G401 (cell line): ENCODE data around the gene TEX12. TPM values are rescaled to one million over a fixed set of nuclear protein-coding genes. Genes with fewer than 3 reads are reported as not detected.
"Not testable (repeated sequence)": the region's sequence is repeated elsewhere in the genome, so short reads cannot be mapped to it uniquely, and the experiment has no call there.

Source experiments
- DNase-seq: peaks from one replicate; pipeline ENCODE4 v3.0.0-alpha.2; 2015; ENCODE audit warnings: low spot score
- in situ Hi-C: cut with HindIII; loops from 2 replicates; pipeline ENCODE4 v1.10.0; 2016; ENCODE audit warnings: low sequenced_read_pairs, mixed read lengths
- total RNA-seq: library from RNA; depleted of rRNA; stranded (reverse); fragments of >200 nt; shearing (Covaris generic); gene quantifications from 2 replicates; pipeline ENCODE4 v1.2.3, GENCODE V29; 2014

TEX12 gene
- total RNA-seq, 1 experiment from 2014 or later: not detected

DNA sequence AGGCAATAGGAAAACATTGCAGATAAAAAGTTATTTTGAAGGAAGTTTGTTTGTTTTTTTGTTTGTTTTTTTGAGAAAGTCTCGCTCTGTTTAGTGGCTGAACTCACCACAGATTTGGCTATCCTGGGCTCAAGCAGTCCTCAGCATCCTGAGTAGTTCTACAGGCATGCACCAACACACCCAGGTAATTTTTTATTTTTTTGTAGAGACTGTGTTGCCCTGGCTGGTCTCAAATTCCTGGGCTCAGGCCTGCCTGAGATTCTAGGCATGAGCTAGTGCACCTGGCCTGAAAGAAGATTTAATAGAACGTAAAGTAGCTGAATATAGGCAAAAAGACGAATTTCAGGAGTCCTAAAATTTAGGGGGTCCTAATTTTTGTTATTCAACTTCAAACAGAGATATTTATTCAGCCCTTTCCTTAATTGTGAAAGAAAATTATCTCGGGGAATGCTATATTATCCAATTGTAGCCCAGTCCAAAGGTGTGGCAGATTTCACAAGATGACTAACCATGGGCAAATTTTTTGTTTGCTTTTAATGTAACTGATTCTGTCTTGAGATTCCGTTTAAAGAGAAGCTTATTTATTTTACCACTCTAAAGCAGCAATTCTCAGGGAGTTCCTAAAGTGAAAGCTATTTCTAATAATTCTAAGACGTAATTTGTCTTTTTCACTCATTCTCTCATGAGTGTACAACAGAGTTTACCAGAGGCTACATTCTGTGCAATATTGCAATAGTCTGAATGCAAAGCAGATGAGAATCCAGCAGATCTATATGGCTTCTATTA is 4.2 kb upstream of the TEX12 start:
- DNase-seq: no peak
- in situ Hi-C loops: no loop called here

DNA sequence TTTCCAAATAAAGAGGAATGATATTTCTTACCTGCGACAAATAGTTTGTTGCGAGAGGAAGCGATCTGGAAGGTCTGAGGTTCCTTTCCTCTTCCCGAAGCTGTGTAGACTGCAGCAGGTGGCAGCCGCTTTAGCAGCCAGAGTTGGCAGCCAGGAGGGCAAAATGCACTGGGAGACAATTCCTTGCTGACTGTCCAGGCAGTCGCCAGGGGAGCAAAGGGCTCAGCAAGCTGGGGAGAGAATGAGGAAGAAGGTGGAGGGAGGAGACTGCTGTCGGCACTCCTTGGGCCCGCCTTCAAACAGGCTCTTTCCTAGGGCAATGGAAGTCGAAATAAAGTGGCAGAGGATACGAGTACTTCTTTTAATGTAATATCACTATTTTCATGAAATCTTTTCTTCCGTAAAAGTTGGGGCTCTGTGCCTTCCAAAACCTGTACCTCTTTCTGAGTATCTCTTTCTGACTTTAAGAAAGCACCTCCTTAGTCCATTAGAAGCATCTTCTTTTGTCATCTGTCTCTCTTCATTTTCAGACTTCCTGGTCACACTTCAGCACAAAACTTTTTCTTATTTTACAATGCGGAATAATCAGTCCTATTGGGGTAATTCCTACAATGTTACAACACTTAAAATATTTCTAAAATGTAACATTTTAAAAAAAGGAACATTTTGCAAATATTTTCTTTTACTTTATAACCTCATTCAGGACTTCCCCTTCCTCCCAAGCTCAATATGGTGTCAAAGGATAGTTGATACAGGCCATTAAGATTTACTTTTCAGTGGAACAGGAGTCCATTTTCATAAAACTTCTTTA is 3.1 kb upstream of the TEX12 start, which contains the start of gene IL18:
IL18 (minus strand) TSS at position 220 of the 811 bp plus-strand sequence. CDS start 9,041 bp downstream, outside the sequence.
- DNase-seq: no peak
- in situ Hi-C loops: no loop called here

- in situ Hi-C loops: no loop called here
- DNase-seq: no peak
Measured at GRCh38 chr11:112165049-112165448, 2.1 kb upstream of the TEX12 start.

GRCh38 chr11:112166562-112166961 is 610 bp upstream of the TEX12 start:
- in situ Hi-C loops: no loop called here
- no peak for DNase-seq

DNA sequence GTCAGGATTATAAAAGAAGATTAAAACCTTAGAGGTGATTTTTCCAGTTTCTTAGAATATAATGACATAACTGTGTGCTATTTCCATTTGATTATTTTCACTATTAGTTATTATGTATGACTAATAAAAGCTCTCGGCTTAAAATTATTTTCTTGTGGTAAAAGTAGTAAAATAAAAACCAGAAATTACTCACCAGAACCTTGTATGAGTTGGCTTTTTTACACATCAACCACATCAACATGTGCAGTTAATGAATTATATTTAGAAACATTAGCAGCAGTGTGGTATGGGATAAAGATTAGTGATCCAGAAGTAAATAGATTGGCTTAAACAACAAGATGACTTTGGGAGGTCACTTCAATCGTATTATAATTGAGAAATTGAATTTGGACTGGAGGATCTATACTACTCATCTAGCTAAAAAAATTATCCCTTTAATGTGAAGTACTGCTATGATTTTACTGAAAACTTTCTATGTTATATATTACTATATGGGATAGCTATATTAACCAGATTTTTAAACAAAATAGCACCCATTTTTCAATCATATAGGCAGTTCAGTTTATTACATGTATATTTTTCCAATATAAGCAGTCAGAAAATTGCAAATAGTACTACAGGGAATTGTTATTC is 5.3 kb downstream of the TEX12 start:
- in situ Hi-C loops: no loop called here
- DNase-seq: no peak

- no peak for DNase-seq
- in situ Hi-C loops: no loop called here
Measured at GRCh38 chr11:112173152-112173551, 6.0 kb downstream of the TEX12 start.

DNA sequence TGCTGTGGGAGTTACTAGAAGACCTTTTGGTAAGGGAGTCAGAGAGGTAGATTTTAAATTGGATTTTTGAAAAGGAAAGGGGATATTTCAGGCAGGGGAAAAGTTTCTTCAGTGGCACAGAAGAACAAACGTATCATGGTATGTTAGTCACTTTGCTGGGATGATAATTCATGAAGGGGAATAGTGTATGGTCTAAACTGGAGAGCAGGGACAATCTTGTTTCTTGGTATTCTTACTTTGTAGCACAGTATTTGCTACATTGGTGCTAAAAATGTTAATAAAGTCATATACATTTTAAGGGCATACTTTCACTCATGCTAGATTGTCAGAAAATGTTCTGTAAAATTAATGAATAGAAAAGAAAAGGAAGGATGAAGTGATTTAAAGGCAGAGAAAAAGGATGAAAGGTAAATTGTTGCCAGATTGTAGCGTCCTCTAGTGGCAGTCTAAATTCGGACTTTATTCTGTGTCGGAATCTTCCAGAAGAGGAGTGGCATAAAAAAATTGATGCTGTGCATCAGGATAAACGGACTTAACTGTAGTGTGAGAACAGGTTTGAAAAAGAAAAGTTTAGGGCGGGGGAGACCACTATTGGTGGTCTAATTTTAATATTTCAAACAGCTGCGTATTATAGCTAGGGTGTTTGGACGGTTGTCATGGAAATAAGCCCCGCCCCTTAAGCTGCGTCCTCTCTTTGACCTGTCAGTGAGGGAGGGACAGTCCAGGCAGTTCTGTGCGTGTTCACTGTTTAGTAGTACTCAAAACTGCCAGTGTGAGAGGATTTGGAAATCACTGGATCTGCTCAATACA is 7.8 kb downstream of the TEX12 start, which contains the start of gene BCO2:
BCO2 (plus strand) TSS at position 724 of the 810 bp plus-strand sequence. CDS start 90 bp downstream, outside the sequence.
- DNase-seq: peak; percentile 62
- in situ Hi-C loops: no loop called here

DNA sequence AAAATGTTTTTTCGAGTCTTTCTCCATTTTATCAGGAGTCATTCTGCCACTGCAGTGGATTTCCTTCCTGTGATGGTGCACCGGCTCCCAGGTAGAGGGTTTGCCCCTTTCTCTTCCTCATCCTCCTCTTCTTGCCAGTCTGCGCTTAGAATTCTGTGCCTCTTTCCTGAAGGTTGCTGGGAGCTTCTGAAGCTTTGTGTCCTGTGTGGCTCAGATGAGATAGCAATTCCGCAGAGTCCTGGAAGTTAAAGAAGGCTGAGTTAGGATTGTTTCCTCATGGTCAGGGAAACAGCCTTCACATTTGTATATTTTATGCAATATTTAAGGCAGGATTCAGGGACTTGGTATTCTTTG is 8.4 kb downstream of the TEX12 start:
- in situ Hi-C loops: no loop called here
- DNase-seq: no peak

DNA sequence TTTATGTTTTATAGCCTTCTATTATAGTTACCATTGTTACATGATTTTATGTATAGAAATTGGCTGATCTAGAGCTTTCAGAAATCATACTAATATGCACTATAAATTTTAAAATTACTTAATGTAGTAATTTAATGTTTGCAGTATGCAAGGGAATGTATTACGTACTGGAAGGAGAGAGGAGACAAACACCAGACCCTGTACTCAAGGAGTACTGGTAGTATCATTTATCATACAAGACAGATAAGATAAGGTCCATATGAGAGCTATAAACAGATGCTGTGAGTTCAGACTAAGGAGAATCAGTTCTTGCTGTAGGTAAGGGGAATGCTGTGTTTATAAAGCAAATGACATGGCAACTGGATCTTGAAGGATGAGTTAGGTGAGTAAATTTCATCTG is 8.9 kb downstream of the TEX12 start:
- in situ Hi-C loops: no loop called here
- no peak for DNase-seq

GRCh38 chr11:112177589-112177988 is 10.4 kb downstream of the TEX12 start:
- in situ Hi-C loops: no loop called here
- no peak for DNase-seq

GRCh38 chr11:112178428-112178827 is 11.3 kb downstream of the TEX12 start:
- in situ Hi-C loops: no loop called here
- no peak for DNase-seq

- no peak for DNase-seq
- in situ Hi-C loops: no loop called here
Measured at GRCh38 chr11:112178936-112179335, 11.8 kb downstream of the TEX12 start.

DNA sequence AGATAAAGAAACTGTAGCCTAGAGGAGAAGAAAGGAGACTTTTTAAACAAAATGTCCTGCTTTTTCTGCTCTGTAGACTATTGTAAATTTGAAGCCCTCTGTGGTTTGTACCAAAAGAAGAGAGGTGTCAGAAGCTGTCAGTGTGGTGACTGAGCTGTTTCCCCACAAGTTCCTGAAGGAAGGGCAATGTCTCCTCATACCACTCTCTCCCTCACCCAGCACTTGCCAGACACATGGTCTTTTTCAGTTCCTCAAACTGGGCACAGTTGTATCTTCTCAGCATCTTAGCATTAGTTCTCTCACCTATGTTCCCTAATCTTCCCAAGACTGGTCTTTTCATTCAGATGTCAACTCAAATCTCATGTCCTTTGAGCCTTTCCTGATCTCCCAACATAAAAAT is 12.4 kb downstream of the TEX12 start:
- in situ Hi-C loops: no loop called here
- no peak for DNase-seq

- in situ Hi-C loops: no loop called here
- no peak for DNase-seq
Measured at GRCh38 chr11:112182867-112183266, 15.7 kb downstream of the TEX12 start.

GRCh38 chr11:112185883-112186282 is 18.7 kb downstream of the TEX12 start:
- no peak for DNase-seq
- in situ Hi-C loops: no loop called here

DNA sequence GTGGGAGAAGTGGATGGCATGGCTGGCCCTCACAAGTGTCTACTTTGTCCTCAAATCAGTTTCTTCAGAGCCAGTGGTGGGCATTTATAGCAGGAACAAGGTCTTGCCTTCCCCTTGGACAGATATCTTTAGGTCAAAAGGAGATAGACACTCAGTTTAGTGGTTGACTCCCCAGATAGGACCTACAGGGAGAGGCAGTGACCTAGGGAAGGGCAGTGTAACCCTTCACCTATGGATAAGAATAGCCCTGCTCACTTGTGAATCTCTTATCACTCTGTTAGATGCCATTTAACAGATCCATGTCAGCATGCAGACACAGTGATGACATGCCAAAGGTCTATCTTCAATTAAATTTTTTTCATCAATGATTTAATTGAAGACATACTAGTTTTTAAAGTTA is 19.1 kb downstream of the TEX12 start:
- in situ Hi-C loops: no loop called here
- DNase-seq: no peak

- in situ Hi-C loops: not testable (repeated sequence)
Measured at GRCh38 chr11:112195113-112195512, 27.9 kb downstream of the TEX12 start.

GRCh38 chr11:112195951-112196351 is 28.8 kb downstream of the TEX12 start:
- DNase-seq: no peak
- in situ Hi-C loops: no loop called here

More at GRCh38 chr11:112195113-112195512, 27.9 kb downstream of the TEX12 start:
- not testable (repeated sequence) for DNase-seq

DNA sequence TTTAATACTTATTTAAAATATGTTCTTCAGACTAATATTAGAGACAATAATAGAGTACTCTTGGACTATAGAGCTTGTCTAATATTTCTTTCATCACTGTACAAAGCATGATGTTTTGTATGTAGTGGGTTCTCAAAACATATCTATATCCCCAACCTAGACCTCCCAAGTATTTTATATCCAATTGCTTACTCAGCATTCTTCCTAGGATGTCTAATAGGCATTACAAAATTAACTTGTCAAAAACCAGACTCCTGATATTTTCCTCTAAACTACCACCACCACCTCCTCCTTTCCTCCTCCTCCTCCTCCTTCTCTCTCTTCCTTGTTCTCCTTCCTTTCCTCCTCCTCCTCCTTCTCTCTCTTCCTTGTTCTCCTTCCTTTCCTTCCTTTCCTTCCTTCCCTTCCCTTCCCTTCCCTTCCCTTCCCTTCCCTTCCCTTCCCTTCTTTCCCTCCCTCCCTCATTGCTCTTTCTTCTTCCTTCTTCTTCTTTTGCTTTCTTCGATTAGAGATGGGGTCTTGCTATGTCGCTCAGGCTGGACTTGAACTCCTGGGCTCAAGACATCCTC is 29.4 kb downstream of the TEX12 start:
- in situ Hi-C loops: no loop called here
- DNase-seq: no peak
